ENCODE results near the gene MICOS13.

MICOS13 gene

GRCh38 chr19:5676105-5676771 lies 4.1 kb downstream of the MICOS13 start:
- no peaks in the 10 kb centered on the region for H3F3A ChIP-seq (ENCODE audit: low read depth)
- H4K20me1 ChIP-seq (ENCODE audit: insufficient read depth, low read length, poor library complexity, severe bottlenecking), result no peaks in the 10 kb centered on the region
- H3K79me2 ChIP-seq (ENCODE audit: insufficient read depth, low read length), result peaks cover 7% of the 10 kb centered on the region; the same call in 1 of the 2 replicates
- no peaks in the 10 kb centered on the region for H3K9me3 ChIP-seq (ENCODE audit: insufficient read depth, low read depth, low read length)
- no peak for TF ChIP-seq EZH2phosphoT487 (IDR thresholded peaks at IDR 0.05; ENCODE audit: borderline replicate concordance)
- TF ChIP-seq CTCF (conservative IDR thresholded peaks at IDR 0.05; ENCODE audit: low read length), result no peak
- H3K9ac ChIP-seq (ENCODE audit: low read depth, low read length, poor library complexity, severe bottlenecking), result no peak overlapping the region
- no peak overlapping the region for H2AFZ ChIP-seq (ENCODE audit: low read length)
- H3K4me2 ChIP-seq (ENCODE audit: low read depth, low read length, poor library complexity, severe bottlenecking), result no peak overlapping the region
- no peaks in the 10 kb centered on the region for H3K4me1 ChIP-seq (ENCODE audit: insufficient read depth, low read length, poor library complexity, severe bottlenecking)
- no peak overlapping the region for H3K4me3 ChIP-seq (ENCODE audit: low read length, poor library complexity, severe bottlenecking)
- H3K36me3 ChIP-seq (ENCODE audit: insufficient read depth, low read length), result no peaks in the 10 kb centered on the region
- no peaks in the 10 kb centered on the region for H3K27me3 ChIP-seq (ENCODE audit: insufficient read depth, low read length, poor library complexity, severe bottlenecking)
- H3K9me2 ChIP-seq (replicated peaks; ENCODE audit: low read depth, low read length), result no peaks in the 10 kb centered on the region

DNA sequence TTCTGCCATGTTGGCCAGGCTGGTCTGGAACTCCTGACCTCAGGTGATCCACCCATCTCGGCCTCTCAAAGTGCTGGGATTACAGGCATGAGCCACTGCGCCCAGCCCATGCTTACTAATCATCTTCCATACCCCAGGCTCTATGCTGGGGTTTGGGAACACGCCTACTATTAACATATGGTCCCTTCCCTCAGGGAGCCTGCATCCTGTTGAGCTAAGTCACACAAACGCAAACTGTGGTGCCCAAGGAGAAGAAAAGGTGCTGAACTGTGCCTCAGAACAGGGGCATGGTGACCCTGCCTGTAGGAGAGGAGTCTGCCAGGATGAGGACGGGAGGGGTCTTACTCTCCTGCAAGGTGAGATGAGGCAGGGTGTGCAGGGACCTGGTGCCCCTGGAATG lies 5.6 kb downstream of the MICOS13 start:
- Histone ChIP-seq H3K4me1 (ENCODE audit: insufficient read depth, low read length, poor library complexity, severe bottlenecking) (no peaks in the 10 kb centered on the region), H3K4me2 (ENCODE audit: low read depth, low read length, poor library complexity, severe bottlenecking) (no peak overlapping the region), H3K27me3 (ENCODE audit: insufficient read depth, low read length, poor library complexity, severe bottlenecking) (no peaks in the 10 kb centered on the region), H3F3A (ENCODE audit: low read depth) (no peaks in the 10 kb centered on the region), H4K20me1 (ENCODE audit: insufficient read depth, low read length, poor library complexity, severe bottlenecking) (no peaks in the 10 kb centered on the region), H3K9ac (ENCODE audit: low read depth, low read length, poor library complexity, severe bottlenecking) (no peak overlapping the region), H3K9me2 (replicated peaks; ENCODE audit: low read depth, low read length) (no peaks in the 10 kb centered on the region), H3K79me2 (ENCODE audit: insufficient read depth, low read length) (peaks cover 3% of the 10 kb centered on the region; the same call in 1 of the 2 replicates), H3K4me3 (ENCODE audit: low read length, poor library complexity, severe bottlenecking) (no peak overlapping the region), H2AFZ (ENCODE audit: low read length) (no peak overlapping the region), H3K9me3 (ENCODE audit: insufficient read depth, low read depth, low read length) (no peaks in the 10 kb centered on the region), H3K36me3 (ENCODE audit: insufficient read depth, low read length) (peaks cover 4% of the 10 kb centered on the region; the same call in 1 of the 2 replicates)
- TF ChIP-seq CTCF (conservative IDR thresholded peaks at IDR 0.05; ENCODE audit: low read length) (no peak), EZH2phosphoT487 (IDR thresholded peaks at IDR 0.05; ENCODE audit: borderline replicate concordance) (no peak)

GRCh38 chr19:5673752-5674151 lies 6.6 kb downstream of the MICOS13 start:
- TF ChIP-seq CTCF (conservative IDR thresholded peaks at IDR 0.05; ENCODE audit: low read length), result no peak
- no peak for TF ChIP-seq EZH2phosphoT487 (IDR thresholded peaks at IDR 0.05; ENCODE audit: borderline replicate concordance)
- Histone ChIP-seq H3K9me3 (ENCODE audit: insufficient read depth, low read depth, low read length) (no peaks in the 10 kb centered on the region), H3K36me3 (ENCODE audit: insufficient read depth, low read length) (peaks cover 13% of the 10 kb centered on the region; the same call in 1 of the 2 replicates), H3K27me3 (ENCODE audit: insufficient read depth, low read length, poor library complexity, severe bottlenecking) (no peaks in the 10 kb centered on the region), H3K79me2 (ENCODE audit: insufficient read depth, low read length) (no peaks in the 10 kb centered on the region), H2AFZ (ENCODE audit: low read length) (no peak overlapping the region), H3K4me1 (ENCODE audit: insufficient read depth, low read length, poor library complexity, severe bottlenecking) (no peaks in the 10 kb centered on the region), H3K4me3 (ENCODE audit: low read length, poor library complexity, severe bottlenecking) (no peak overlapping the region), H4K20me1 (ENCODE audit: insufficient read depth, low read length, poor library complexity, severe bottlenecking) (no peaks in the 10 kb centered on the region), H3F3A (ENCODE audit: low read depth) (no peaks in the 10 kb centered on the region), H3K9ac (ENCODE audit: low read depth, low read length, poor library complexity, severe bottlenecking) (no peak overlapping the region), H3K9me2 (replicated peaks; ENCODE audit: low read depth, low read length) (no peaks in the 10 kb centered on the region), H3K4me2 (ENCODE audit: low read depth, low read length, poor library complexity, severe bottlenecking) (no peak overlapping the region)
